H1 (cell line): ENCODE data around the gene MBD5. TPM values are rescaled to one million over a fixed set of nuclear protein-coding genes. Genes with fewer than 3 reads are reported as not detected.

Experiments used
- CTCF ChIA-PET: fragments of 300-600 bp; sonication (Branson Sonifier 250); formaldehyde crosslinking; loops from one replicate; lab custom pipeline; 2021; ENCODE audit not compliant: partially characterized antibody; lab: Charles Lee
- POLR2A ChIA-PET: fragments of 300-600 bp; sonication (Branson Sonifier 250); formaldehyde crosslinking; loops from one replicate; lab custom pipeline; 2021; ENCODE audit warnings: inconsistent platforms; ENCODE audit not compliant: partially characterized antibody; lab: Charles Lee
- DNase-seq, 2 experiments: peaks; one replicate each; pipeline versions ENCODE4 v3.0.0 to v3.0.0-alpha.2; 2010 to 2022; ENCODE audit warnings: low spot score in 2 of 2, low read depth in 1 of 2, mixed read lengths in 1 of 2
- FAIRE-seq: peaks from 2 replicates; lab custom pipeline; 2011; peaks lifted over from hg19 to GRCh38; lab: Jason Lieb, UNC
- H2AFZ ChIP-seq: 2 replicates; pipeline ENCODE4 v1.8.1; 2012; ENCODE audit warnings: low read length, inconsistent platforms
- H2AK5ac ChIP-seq: 2 replicates; pipeline ENCODE4 v1.6.1; 2013; ENCODE audit warnings: low read depth, low read length
- H2BK120ac ChIP-seq: replicated peaks from 2 replicates; pipeline ENCODE3; 2013; ENCODE audit warnings: low read depth, low read length, inconsistent platforms
- H2BK12ac ChIP-seq: 2 replicates; pipeline ENCODE4 v1.6.1; 2013; ENCODE audit warnings: low read depth, low read length
- H2BK15ac ChIP-seq: 2 replicates; pipeline ENCODE4 v1.6.1; 2013; ENCODE audit warnings: low read length
- H2BK20ac ChIP-seq: 2 replicates; pipeline ENCODE4 v1.6.1; 2013; ENCODE audit warnings: low read length
- H2BK5ac ChIP-seq: 2 replicates; pipeline ENCODE4 v1.6.1; 2013; ENCODE audit warnings: low read depth, low read length
- H3K14ac ChIP-seq: 2 replicates; pipeline ENCODE4 v1.6.1; 2013; ENCODE audit warnings: inconsistent platforms; ENCODE audit not compliant: insufficient read length
- H3K18ac ChIP-seq: 2 replicates; pipeline ENCODE4 v1.6.1; 2013; ENCODE audit warnings: low read length; ENCODE audit errors: extremely low read depth
- H3K23ac ChIP-seq: 2 replicates; pipeline ENCODE4 v1.6.1; 2013; ENCODE audit warnings: inconsistent platforms; ENCODE audit not compliant: insufficient read length
- H3K23me2 ChIP-seq: 2 replicates; pipeline ENCODE4 v1.6.1; 2013; ENCODE audit warnings: low read depth, low read length
- H3K27ac ChIP-seq: 2 replicates; pipeline ENCODE4 v1.6.1; 2011; ENCODE audit warnings: low read depth, low read length, inconsistent platforms
- H3K27me3 ChIP-seq, 4 experiments: replicated peaks in 1 of 4; 1 replicate in 1 of 4; 2 replicates in 3 of 4; pipeline versions ENCODE4 v1.6.1 to v1.8.1; 2011 to 2013; ENCODE audit warnings: low read length in 3 of 4, mild to moderate bottlenecking in 3 of 4, inconsistent platforms in 2 of 4, mixed read lengths in 2 of 4, moderate library complexity in 1 of 4; ENCODE audit not compliant: control insufficient read depth in 3 of 4, insufficient read depth in 3 of 4; ENCODE audit errors: extremely low read depth in 1 of 4
- H3K36me3 ChIP-seq, 4 experiments: 2 replicates each; pipeline versions ENCODE4 v1.6.1 to v1.8.1; 2011 to 2013; ENCODE audit warnings: mild to moderate bottlenecking in 4 of 4, low read length in 3 of 4, moderate library complexity in 2 of 4, control low read depth in 1 of 4, inconsistent platforms in 1 of 4; ENCODE audit not compliant: insufficient read depth in 4 of 4, control insufficient read depth in 2 of 4
- H3K4ac ChIP-seq: replicated peaks from 2 replicates; pipeline ENCODE3; 2013; ENCODE audit warnings: low read length, low read depth, mixed read lengths, inconsistent platforms; ENCODE audit not compliant: insufficient read length
- H3K4me1 ChIP-seq, 4 experiments: replicated peaks in 1 of 4; 1 replicate in 1 of 4; 2 replicates in 3 of 4; pipeline versions ENCODE4 v1.6.1 to v1.8.1; 2011 to 2013; ENCODE audit warnings: low read length in 3 of 4, inconsistent platforms in 2 of 4, mixed read lengths in 1 of 4; ENCODE audit not compliant: insufficient read depth in 4 of 4, control insufficient read depth in 3 of 4
- H3K4me2 ChIP-seq, 2 experiments: 2 replicates each; pipeline versions ENCODE4 v1.6.1 to v1.8.1; 2011 to 2013; ENCODE audit warnings: low read depth in 2 of 2, low read length in 2 of 2, control low read depth in 1 of 2, inconsistent platforms in 1 of 2, mild to moderate bottlenecking in 1 of 2; ENCODE audit not compliant: insufficient read depth in 1 of 2
- H3K4me3 ChIP-seq, 4 experiments: fragments of 200-600, 300-600 bp in 1 of 4; sonication (generic), shearing (Covaris generic), sonication (Bioruptor Twin) in 1 of 4; 2 replicates each; pipeline versions ENCODE4 v1.5.1 to v1.8.1; 2011 to 2016; ENCODE audit warnings: low read length in 4 of 4, low read depth in 3 of 4, control low read depth in 2 of 4, inconsistent platforms in 2 of 4, mild to moderate bottlenecking in 2 of 4, mixed read lengths in 1 of 4, moderate library complexity in 1 of 4; ENCODE audit not compliant: insufficient read depth in 2 of 4; ENCODE audit errors: extremely low read depth in 1 of 4
- H3K56ac ChIP-seq: replicated peaks from 2 replicates; pipeline ENCODE3; 2013; ENCODE audit warnings: low read depth, mild to moderate bottlenecking, mixed read lengths, low read length, inconsistent platforms; ENCODE audit not compliant: insufficient read length
- H3K79me1 ChIP-seq: 2 replicates; pipeline ENCODE4 v1.6.1; 2013; ENCODE audit warnings: low read depth, low read length, control low read depth
- H3K79me2 ChIP-seq, 2 experiments: 2 replicates each; pipeline versions ENCODE4 v1.6.1 to v1.8.1; 2012 to 2013; ENCODE audit warnings: low read length in 2 of 2, mild to moderate bottlenecking in 2 of 2, inconsistent platforms in 1 of 2; ENCODE audit not compliant: insufficient read depth in 2 of 2, control insufficient read depth in 1 of 2
- H3K9ac ChIP-seq, 4 experiments: replicated peaks in 1 of 4; 1 replicate in 1 of 4; 2 replicates in 3 of 4; pipeline versions ENCODE4 v1.6.1 to v1.8.1; 2011 to 2013; ENCODE audit warnings: low read depth in 3 of 4, low read length in 3 of 4, control low read depth in 2 of 4, mild to moderate bottlenecking in 2 of 4, moderate library complexity in 2 of 4, inconsistent platforms in 1 of 4; ENCODE audit errors: extremely low read depth in 1 of 4
- H3K9me3 ChIP-seq, 2 experiments: 2 replicates each; pipeline versions ENCODE4 v1.6.1 to v1.8.1; 2012 to 2013; ENCODE audit warnings: mild to moderate bottlenecking in 2 of 2, moderate library complexity in 2 of 2, control low read depth in 1 of 2, inconsistent platforms in 1 of 2, low read depth in 1 of 2, low read length in 1 of 2, mixed read lengths in 1 of 2; ENCODE audit not compliant: insufficient read depth in 2 of 2
- H4K20me1 ChIP-seq, 2 experiments: replicated peaks in 1 of 2; 2 replicates each; pipeline versions ENCODE3 to v1.8.1; 2011 to 2013; ENCODE audit warnings: inconsistent platforms in 2 of 2, low read length in 2 of 2, mild to moderate bottlenecking in 1 of 2; ENCODE audit not compliant: insufficient read depth in 2 of 2, control insufficient read depth in 1 of 2
- H4K5ac ChIP-seq: 2 replicates; pipeline ENCODE4 v1.6.1; 2013; ENCODE audit warnings: low read length, low read depth, mixed read lengths, inconsistent platforms; ENCODE audit not compliant: insufficient read length
- H4K8ac ChIP-seq: 2 replicates; pipeline ENCODE4 v1.8.0; 2013; ENCODE audit warnings: mild to moderate bottlenecking, moderate library complexity, low read length, inconsistent platforms; ENCODE audit not compliant: insufficient read depth; ENCODE audit errors: extremely low read depth
- H4K91ac ChIP-seq: replicated peaks from 2 replicates; pipeline ENCODE3; 2013; ENCODE audit warnings: low read length, mixed read lengths, inconsistent platforms; ENCODE audit not compliant: insufficient read length
- CBX8 ChIP-seq: fragments of 300-800, 300-1000 bp; sonication (generic); IDR thresholded peaks from 2 replicates; pipeline ENCODE4 v1.7.1; 2016; ENCODE audit warnings: low read depth, low read length, borderline replicate concordance
- PHF8 ChIP-seq: fragments of 200-600 bp; sonication (generic); conservative IDR thresholded peaks from 2 replicates; pipeline ENCODE4 v1.7.1; 2012; ENCODE audit warnings: low read depth, mild to moderate bottlenecking, inconsistent platforms, low read length, moderate library complexity
- WGBS, 2 experiments: shearing (Covaris generic) in 1 of 2; methylation state at CpG; one replicate each; pipeline versions ENCODE4 v1.1.6 to v1.1.7; 2013 to 2015; ENCODE audit warnings: low lambda C conversion rate in 2 of 2, mixed read lengths in 2 of 2, inconsistent platforms in 1 of 2, low coverage in 1 of 2, missing lambda C conversion rate in 1 of 2; ENCODE audit not compliant: insufficient replicate concordance in 2 of 2, insufficient coverage in 1 of 2, insufficient read length in 1 of 2; ENCODE audit errors: extremely low coverage in 1 of 2, missing lambda C conversion rate in 1 of 2; 5-methylcytosine and 5-hydroxymethylcytosine counted together
- polyA plus RNA-seq, 7 experiments: library from polyadenylated mRNA; depleted of rRNA in 3 of 7; stranded (reverse) in 5 of 7; unstranded in 2 of 7; fragments of >200 nt in 5 of 7; fragments of 200-250 nt in 2 of 7; gene quantifications; 1 replicate in 5 of 7; 2 replicates in 1 of 7; 4 replicates in 1 of 7; pipeline versions ENCODE4 v1.2.1 to v1.2.3, GENCODE V29; 2011 to 2013; ENCODE audit warnings: missing spikeins in 2 of 7, mixed read lengths in 2 of 7
- total RNA-seq: library from RNA; stranded (reverse); fragmentation: NEBNext Ultra II Directional; extraction: Animal tissue kit (Norgen Biotek cat#: 25700); gene quantifications from 2 replicates; pipeline ENCODE4 v1.2.1, GENCODE V29; 2021

MBD5 gene
- total and polyA plus RNA-seq, 2 of the 8 experiments (the other 6 are each of a cell fraction or from before 2014, with no cell fraction given): 9.7 to 29.4 TPM

DNA sequence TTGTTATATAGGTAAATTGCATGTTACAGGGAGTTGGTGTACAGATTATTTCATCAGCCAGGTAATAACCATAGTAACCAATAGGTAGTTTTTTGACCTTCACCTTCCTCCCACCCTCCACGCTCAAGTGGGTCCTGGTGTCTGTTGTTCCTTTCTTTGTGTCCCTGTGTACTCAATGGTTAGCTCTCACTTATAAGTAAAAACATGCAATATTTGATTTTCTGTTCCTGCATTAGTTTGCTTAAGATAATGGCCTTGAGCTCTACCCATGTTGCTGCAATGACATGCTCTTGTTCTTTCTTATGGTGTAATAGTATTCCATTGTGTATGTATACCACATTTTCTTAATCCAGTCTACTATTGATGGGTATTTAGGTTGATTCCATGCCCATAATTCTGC, 390.0 kb downstream of the MBD5 start:
- Histone ChIP-seq H4K8ac (no peak overlapping the region), H3K4me2 (no peak overlapping the region), H2BK120ac (no peak overlapping the region), H3K56ac (no peak overlapping the region), H3K4ac (no peak overlapping the region), H2BK5ac (no peak overlapping the region), H4K5ac (no peak overlapping the region), H2BK12ac (no peak overlapping the region), H3K79me1 (no peaks in the 10 kb centered on the region), H2AK5ac (no peak overlapping the region), H3K36me3 (no peaks in the 10 kb centered on the region), H3K4me1 (no peaks in the 10 kb centered on the region), H2AFZ (no peak overlapping the region), H3K18ac (no peak overlapping the region), H3K14ac (no peak overlapping the region), H3K27ac (no peak overlapping the region), H3K9me3 (0 out of 4 replicates have a peak, but pooled peaks cover 0 to 3% of the 10 kb centered on the region in 2 experiments), H2BK20ac (no peak overlapping the region), H2BK15ac (no peak overlapping the region), H3K23ac (no peak overlapping the region), H4K91ac (no peak overlapping the region), H3K9ac (no peak overlapping the region), H4K20me1 (no peaks in the 10 kb centered on the region), H3K23me2 (no peaks in the 10 kb centered on the region; the same call in 1 of the 2 replicates), H3K4me3 (no peak overlapping the region), H3K79me2 (no peaks in the 10 kb centered on the region), H3K27me3 (no peaks in the 10 kb centered on the region)
- ChIA-PET CTCF (no interaction called here), POLR2A (no interaction called here)
- TF ChIP-seq PHF8: no peak
- no peak for TF ChIP-seq CBX8
- 85% methylated on average over 1 of the region's 1 CpG; no CpG with 5 or more reads in 1 of the 2 experiments for WGBS, 2 experiments
- no peak for DNase-seq
- no peak for FAIRE-seq
